Astrocyte (in vitro differentiated cells and primary cell): ENCODE measurements around the gene CYP4F3. TPM values are rescaled to one million over a fixed set of nuclear protein-coding genes. Genes with fewer than 3 reads are reported as not detected.

Experiments
- DNase-seq: peaks from one replicate; pipeline ENCODE4 v3.0.0-alpha.2; 2010; ENCODE audit warnings: low read depth
- FAIRE-seq: peaks from 2 replicates; lab custom pipeline; 2011; peaks lifted over from hg19 to GRCh38; lab: Jason Lieb, UNC
- H2AFZ ChIP-seq: 2 replicates; pipeline ENCODE4 v1.6.0; 2012; ENCODE audit warnings: low read depth, low read length, inconsistent platforms
- H3K27ac ChIP-seq: 2 replicates; pipeline ENCODE4 v1.5.1; 2011; ENCODE audit warnings: low read depth, low read length, inconsistent platforms
- H3K27me3 ChIP-seq: 2 replicates; pipeline ENCODE4 v1.6.0; 2011; ENCODE audit warnings: low read length, inconsistent platforms; ENCODE audit not compliant: insufficient read depth
- H3K36me3 ChIP-seq: 2 replicates; pipeline ENCODE4 v1.5.1; 2011; ENCODE audit warnings: low read length, inconsistent platforms; ENCODE audit not compliant: insufficient read depth
- H3K4me1 ChIP-seq: 2 replicates; pipeline ENCODE4 v1.5.1; 2011; ENCODE audit warnings: low read length, inconsistent platforms; ENCODE audit not compliant: insufficient read depth
- H3K4me2 ChIP-seq: 2 replicates; pipeline ENCODE4 v1.6.0; 2012; ENCODE audit warnings: low read length, inconsistent platforms
- H3K4me3 ChIP-seq: 2 replicates; pipeline ENCODE4 v1.5.1; 2011; ENCODE audit warnings: low read depth, mild to moderate bottlenecking, low read length, inconsistent platforms; ENCODE audit not compliant: insufficient read depth
- H3K79me2 ChIP-seq: 2 replicates; pipeline ENCODE4 v1.6.0; 2012; ENCODE audit warnings: mild to moderate bottlenecking, low read length, inconsistent platforms; ENCODE audit not compliant: insufficient read depth
- H3K9ac ChIP-seq: 2 replicates; pipeline ENCODE4 v1.6.0; 2012; ENCODE audit warnings: mild to moderate bottlenecking, low read length, inconsistent platforms
- H3K9me3 ChIP-seq: 2 replicates; pipeline ENCODE4 v1.5.1; 2012; ENCODE audit warnings: low read depth, mild to moderate bottlenecking, low read length, inconsistent platforms; ENCODE audit not compliant: insufficient read depth
- H4K20me1 ChIP-seq: 2 replicates; pipeline ENCODE4 v1.6.0; 2012; ENCODE audit warnings: low read length, inconsistent platforms; ENCODE audit not compliant: insufficient read depth
- H3K27ac Mint-ChIP-seq: one replicate; pipeline ENCODE4 v1.8.0; 2021; ENCODE audit warnings: mild to moderate bottlenecking, mixed read lengths; ENCODE audit not compliant: unreplicated experiment
- H3K27me3 Mint-ChIP-seq: one replicate; pipeline ENCODE4 v1.8.0; 2021; ENCODE audit warnings: low read depth, mixed read lengths; ENCODE audit not compliant: unreplicated experiment
- H3K36me3 Mint-ChIP-seq: one replicate; pipeline ENCODE4 v1.8.0; 2021; ENCODE audit warnings: low read depth, mixed read lengths; ENCODE audit not compliant: unreplicated experiment
- H3K4me1 Mint-ChIP-seq: one replicate; pipeline ENCODE4 v1.8.0; 2021; ENCODE audit warnings: low read depth, mixed read lengths; ENCODE audit not compliant: unreplicated experiment
- H3K4me3 Mint-ChIP-seq: one replicate; pipeline ENCODE4 v1.8.0; 2021; ENCODE audit warnings: mild to moderate bottlenecking, moderate library complexity, mixed read lengths; ENCODE audit not compliant: unreplicated experiment
- H3K9me3 Mint-ChIP-seq: one replicate; pipeline ENCODE4 v1.8.0; 2021; ENCODE audit warnings: mild to moderate bottlenecking, mixed read lengths; ENCODE audit not compliant: unreplicated experiment
- CTCF ChIP-seq: IDR thresholded peaks from 2 replicates; pipeline ENCODE4 v1.5.1; 2011; ENCODE audit warnings: low read depth, mild to moderate bottlenecking, inconsistent platforms, low read length, moderate library complexity; ENCODE audit not compliant: insufficient read depth
- EZH2 ChIP-seq: IDR thresholded peaks from 2 replicates; pipeline ENCODE4 v1.6.1; 2012; ENCODE audit warnings: mild to moderate bottlenecking, low read length, inconsistent platforms; ENCODE audit not compliant: insufficient read depth
- total RNA-seq: library from RNA; stranded (reverse); gene quantifications from 2 replicates; pipeline ENCODE4 v1.2.1, GENCODE V29; 2021

The CYP4F3 gene
- total RNA-seq, 1 donor from 2014 or later: not detected

DNA sequence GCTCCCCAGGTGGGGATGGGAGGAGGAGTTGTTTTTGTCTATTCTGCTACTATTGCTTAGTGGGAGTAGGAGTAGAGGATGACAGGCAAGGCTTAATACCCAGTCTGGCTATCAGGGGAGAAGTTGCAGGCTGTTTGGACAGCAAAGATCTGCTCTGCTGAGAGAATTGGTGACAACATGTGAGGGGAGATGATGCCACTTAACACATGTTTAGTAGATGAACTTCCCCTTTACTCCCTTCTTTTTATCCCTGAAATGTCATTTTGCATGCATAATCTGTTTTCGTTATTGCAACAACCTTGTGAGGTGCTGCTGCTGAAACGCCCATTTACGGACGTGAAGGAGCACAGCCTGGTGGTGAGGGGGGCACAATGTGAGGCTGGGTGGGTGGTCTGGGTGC is 29.2 kb downstream of the CYP4F3 start:
- H2AFZ ChIP-seq: no peak overlapping the region
- no peak for TF ChIP-seq EZH2
- TF ChIP-seq CTCF: no peak
- no peaks in the 10 kb centered on the region for H3K27me3 Mint-ChIP-seq
- DNase-seq (no peak), FAIRE-seq (no peak)
- no peak overlapping the region for H3K27ac ChIP-seq
- no peak overlapping the region for H3K27ac Mint-ChIP-seq
- H3K9me3 ChIP-seq: peaks cover 5% of the 10 kb centered on the region
- no peak overlapping the region for H3K4me3 ChIP-seq
- no peaks in the 10 kb centered on the region for H4K20me1 ChIP-seq
- no peaks in the 10 kb centered on the region for H3K36me3 Mint-ChIP-seq
- H3K4me3 Mint-ChIP-seq: no peak overlapping the region
- H3K4me1 ChIP-seq: no peaks in the 10 kb centered on the region
- H3K9ac ChIP-seq: no peak overlapping the region
- no peak overlapping the region for H3K4me2 ChIP-seq
- peaks cover 13% of the 10 kb centered on the region for H3K9me3 Mint-ChIP-seq
- H3K79me2 ChIP-seq: no peaks in the 10 kb centered on the region
- no peaks in the 10 kb centered on the region for H3K4me1 Mint-ChIP-seq
- no peaks in the 10 kb centered on the region for H3K27me3 ChIP-seq
- no peaks in the 10 kb centered on the region for H3K36me3 ChIP-seq

DNA sequence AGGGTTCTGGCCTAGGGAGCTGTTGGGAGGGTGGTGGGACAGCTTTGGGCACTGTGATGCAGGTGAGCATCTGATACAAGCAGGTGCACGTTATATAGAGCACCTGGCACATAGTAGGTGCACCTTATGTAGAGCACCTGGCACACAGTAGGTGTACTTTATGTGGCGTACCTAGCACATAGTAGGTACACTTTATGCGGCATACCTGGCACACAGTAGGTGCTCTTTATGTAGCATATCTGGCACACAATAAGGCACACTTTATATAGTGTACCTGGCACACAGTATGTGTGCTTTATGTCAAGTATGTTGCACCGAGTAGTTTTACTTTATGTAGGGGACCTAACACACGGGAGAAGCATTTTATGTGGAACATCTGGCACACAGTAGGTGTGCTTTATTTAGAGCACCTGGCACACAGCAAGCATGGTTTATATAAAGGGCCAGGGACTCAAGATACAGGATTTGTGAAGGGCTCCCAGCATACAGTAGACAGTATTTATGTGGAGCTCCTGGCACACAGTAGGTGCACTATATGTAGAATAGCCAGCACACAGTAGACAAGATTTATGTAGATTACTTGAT is 30.6 kb downstream of the CYP4F3 start:
- DNase-seq (no peak), FAIRE-seq (no peak)
- peaks cover 5% of the 10 kb centered on the region for H3K9me3 ChIP-seq
- no peak overlapping the region for H3K27ac ChIP-seq
- no peaks in the 10 kb centered on the region for H3K36me3 ChIP-seq
- Mint-ChIP-seq H3K9me3 (peaks cover 18% of the 10 kb centered on the region), H3K27ac (no peak overlapping the region), H3K4me3 (no peak overlapping the region), H3K36me3 (no peaks in the 10 kb centered on the region), H3K27me3 (no peaks in the 10 kb centered on the region), H3K4me1 (no peaks in the 10 kb centered on the region)
- no peak for TF ChIP-seq EZH2
- TF ChIP-seq CTCF: no peak
- no peak overlapping the region for H3K9ac ChIP-seq
- H3K4me2 ChIP-seq: no peak overlapping the region
- H2AFZ ChIP-seq: no peak overlapping the region
- H3K4me1 ChIP-seq: no peaks in the 10 kb centered on the region
- H3K4me3 ChIP-seq: no peak overlapping the region
- no peaks in the 10 kb centered on the region for H3K27me3 ChIP-seq
- no peaks in the 10 kb centered on the region for H4K20me1 ChIP-seq
- H3K79me2 ChIP-seq: no peaks in the 10 kb centered on the region

- no peak for DNase-seq
- Mint-ChIP-seq H3K9me3 (peaks cover 18% of the 10 kb centered on the region), H3K36me3 (no peaks in the 10 kb centered on the region), H3K4me1 (no peaks in the 10 kb centered on the region), H3K4me3 (no peak overlapping the region), H3K27ac (no peak overlapping the region), H3K27me3 (no peaks in the 10 kb centered on the region)
- Histone ChIP-seq H3K4me3 (no peak overlapping the region), H3K36me3 (no peaks in the 10 kb centered on the region), H3K79me2 (no peaks in the 10 kb centered on the region), H3K27ac (no peak overlapping the region), H2AFZ (no peak overlapping the region), H4K20me1 (no peaks in the 10 kb centered on the region), H3K4me2 (no peak overlapping the region), H3K9me3 (peaks cover 5% of the 10 kb centered on the region), H3K27me3 (no peaks in the 10 kb centered on the region), H3K4me1 (no peaks in the 10 kb centered on the region), H3K9ac (no peak overlapping the region)
- FAIRE-seq: no peak
- TF ChIP-seq EZH2 (no peak), CTCF (no peak)
These were observed 31.3 kb downstream of the CYP4F3 start for GRCh38 chr19:15671891-15672579.
